Keratinocyte (primary cell): ENCODE measurements around the gene GJC3. TPM values are rescaled to one million over a fixed set of nuclear protein-coding genes. Genes with fewer than 3 reads are reported as not detected.

ENCODE experiments used
- DNase-seq: peaks from one replicate; pipeline ENCODE4 v3.0.0-alpha.2; 2011; ENCODE audit warnings: low read depth, missing footprints, low spot score
- FAIRE-seq: peaks from 2 replicates; lab custom pipeline; 2011; peaks lifted over from hg19 to GRCh38; lab: Jason Lieb, UNC
- H2AFZ ChIP-seq: 2 replicates; pipeline ENCODE4 v1.6.0; 2012; ENCODE audit warnings: low read length, control low read depth, inconsistent platforms; ENCODE audit not compliant: control insufficient read depth
- H3K27ac ChIP-seq: 2 replicates; pipeline ENCODE4 v1.5.1; 2011; ENCODE audit warnings: low read length; ENCODE audit not compliant: control insufficient read depth, insufficient read depth
- H3K27me3 ChIP-seq: 3 replicates; pipeline ENCODE4 v1.6.0; 2011; ENCODE audit warnings: low read length; ENCODE audit not compliant: control insufficient read depth, insufficient read depth; ENCODE audit errors: extremely low read depth
- H3K36me3 ChIP-seq, 2 experiments: 2 replicates in 1 of 2; 3 replicates in 1 of 2; pipeline ENCODE4 v1.5.1; 2011; ENCODE audit warnings: low read length in 2 of 2, mild to moderate bottlenecking in 1 of 2; ENCODE audit not compliant: control insufficient read depth in 2 of 2, insufficient read depth in 2 of 2; ENCODE audit errors: extremely low read depth in 1 of 2
- H3K4me1 ChIP-seq: 3 replicates; pipeline ENCODE4 v1.5.1; 2011; ENCODE audit warnings: low read length; ENCODE audit not compliant: control insufficient read depth, insufficient read depth; ENCODE audit errors: extremely low read depth
- H3K4me2 ChIP-seq: 3 replicates; pipeline ENCODE4 v1.6.0; 2011; ENCODE audit warnings: low read depth, low read length; ENCODE audit not compliant: control insufficient read depth, insufficient read depth; ENCODE audit errors: extremely low read depth
- H3K4me3 ChIP-seq, 3 experiments: fragments of 200-600 bp in 1 of 3; sonication (generic) in 1 of 3; 2 replicates in 2 of 3; 3 replicates in 1 of 3; pipeline ENCODE4 v1.5.1; 2011 to 2016; ENCODE audit warnings: low read length in 3 of 3, mild to moderate bottlenecking in 3 of 3, control low read depth in 2 of 3, inconsistent platforms in 1 of 3, low read depth in 1 of 3, mixed read lengths in 1 of 3, mixed run types in 1 of 3, moderate library complexity in 1 of 3; ENCODE audit not compliant: control insufficient read depth in 2 of 3, insufficient read depth in 2 of 3; ENCODE audit errors: extremely low read depth in 1 of 3
- H3K79me2 ChIP-seq: 2 replicates; pipeline ENCODE4 v1.6.0; 2012; ENCODE audit warnings: low read length; ENCODE audit not compliant: control insufficient read depth, insufficient read depth
- H3K9ac ChIP-seq: 3 replicates; pipeline ENCODE4 v1.6.0; 2011; ENCODE audit warnings: low read length; ENCODE audit not compliant: control insufficient read depth, insufficient read depth; ENCODE audit errors: extremely low read depth
- H3K9me1 ChIP-seq: 3 replicates; pipeline ENCODE4 v1.6.0; 2011; ENCODE audit warnings: low read length; ENCODE audit not compliant: control insufficient read depth, insufficient read depth; ENCODE audit errors: extremely low read depth
- H3K9me3 ChIP-seq: 2 replicates; pipeline ENCODE4 v1.5.1; 2012; ENCODE audit warnings: low read depth, low read length; ENCODE audit not compliant: control insufficient read depth
- H4K20me1 ChIP-seq: 3 replicates; pipeline ENCODE4 v1.6.0; 2011; ENCODE audit warnings: low read length; ENCODE audit not compliant: control insufficient read depth, insufficient read depth; ENCODE audit errors: extremely low read depth
- CTCF ChIP-seq, 3 experiments: IDR thresholded peaks in 1 of 3; conservative IDR thresholded peaks in 1 of 3; optimal IDR thresholded peaks in 1 of 3; 2 replicates in 2 of 3; 3 replicates in 1 of 3; pipeline versions ENCODE3 to v1.5.1; 2011; ENCODE audit warnings: low read length in 3 of 3, mild to moderate bottlenecking in 3 of 3, moderate library complexity in 2 of 3, control low read depth in 1 of 3, inconsistent platforms in 1 of 3; ENCODE audit not compliant: insufficient read depth in 2 of 3; ENCODE audit errors: extremely low read depth in 1 of 3
- EZH2 ChIP-seq: IDR thresholded peaks from one replicate; pipeline ENCODE4 v1.6.1; 2012; ENCODE audit warnings: inconsistent platforms, mild to moderate bottlenecking, low read length, moderate library complexity
- dilution Hi-C: fragments of 300-500 bp; cut with MboI; formaldehyde crosslinking; loops from one replicate; pipeline ENCODE4 v1.7.0; 2020; ENCODE audit warnings: low sequenced_read_pairs; ENCODE audit not compliant: extremely low pct_ligation_motif_present
- polyA plus RNA-seq, 5 experiments: library from polyadenylated mRNA; depleted of rRNA in 3 of 5; stranded (reverse) in 3 of 5; stranded (forward) in 1 of 5; unstranded in 1 of 5; fragments of >200 nt; gene quantifications; 1 replicate in 1 of 5; 2 replicates in 3 of 5; 3 replicates in 1 of 5; pipeline versions ENCODE4 v1.2.1 to v1.2.3, GENCODE V29; 2011 to 2012; ENCODE audit warnings: missing spikeins in 2 of 5, low read depth in 1 of 5, low replicate concordance in 1 of 5

Gene GJC3
- polyA plus RNA-seq, 1 donor (not counting 4 experiments of a cell fraction or from before 2014, with no cell fraction given): not detected

GRCh38 chr7:99881370-99881769, 48.0 kb downstream of the GJC3 start:
- Histone ChIP-seq H2AFZ (no peak overlapping the region), H3K27me3 (no peaks in the 10 kb centered on the region), H3K79me2 (no peaks in the 10 kb centered on the region), H3K9me1 (no peaks in the 10 kb centered on the region), H3K27ac (no peak overlapping the region), H3K4me3 (no peak overlapping the region), H3K9me3 (no peaks in the 10 kb centered on the region), H3K9ac (no peak overlapping the region), H3K4me1 (no peaks in the 10 kb centered on the region), H3K4me2 (no peak overlapping the region), H4K20me1 (no peaks in the 10 kb centered on the region), H3K36me3 (no peaks in the 10 kb centered on the region)
- DNase-seq (no peak), FAIRE-seq (no peak)
- dilution Hi-C loops: no loop called here
- TF ChIP-seq EZH2 (no peak), CTCF (optimal IDR thresholded peaks at IDR 0.05 in 1 of 3, IDR thresholded peaks at IDR 0.05 in 1 of 3, conservative IDR thresholded peaks at IDR 0.05 in 1 of 3; ENCODE audit: extremely low read depth in 1 of 3, insufficient read depth in 2 of 3, low read length in 3 of 3) (no peak)

GRCh38 chr7:99876933-99877332, 52.5 kb downstream of the GJC3 start, which contains the start of gene OR2AE1:
Gene OR2AE1, minus strand, starts transcription at chr7:99877033. Its CDS starts 0 bp downstream, at chr7:99877033.
- Histone ChIP-seq H4K20me1 (no peaks in the 10 kb centered on the region), H3K9ac (no peak within 1 kb of the TSS), H3K4me2 (no peak within 1 kb of the TSS), H3K4me3 (no peak within 1 kb of the TSS), H2AFZ (no peak within 1 kb of the TSS), H3K79me2 (no peaks in the 10 kb centered on the region), H3K27ac (no peak within 1 kb of the TSS), H3K27me3 (no peaks in the 10 kb centered on the region), H3K36me3 (no peaks in the 10 kb centered on the region), H3K9me1 (no peaks in the 10 kb centered on the region), H3K9me3 (no peaks in the 10 kb centered on the region), H3K4me1 (no peaks in the 10 kb centered on the region)
- TF ChIP-seq CTCF (optimal IDR thresholded peaks at IDR 0.05 in 1 of 3, IDR thresholded peaks at IDR 0.05 in 1 of 3, conservative IDR thresholded peaks at IDR 0.05 in 1 of 3; ENCODE audit: extremely low read depth in 1 of 3, insufficient read depth in 2 of 3, low read length in 3 of 3) (no peak), EZH2 (no peak)
- dilution Hi-C loops: no loop called here
- no peak for DNase-seq
- no peak for FAIRE-seq
